Stimulated activated CD8-positive, alpha-beta memory T cell treated with anti-CD3 and anti-CD28 coated beads, Interleukin-7, amount 100 ng/mL, for 1 hour (primary cell): ENCODE data around the gene SYNPR.
"Not testable (repeated sequence)": the region's sequence is repeated elsewhere in the genome, so short reads cannot be mapped to it uniquely, and the experiment has no call there.

Experiments
- DNase-seq, 2 donors: peaks; one replicate each; pipeline ENCODE4 v3.0.0-alpha.2; 2020; ENCODE audit warnings: low read depth in 2 of 2

SYNPR gene

DNA sequence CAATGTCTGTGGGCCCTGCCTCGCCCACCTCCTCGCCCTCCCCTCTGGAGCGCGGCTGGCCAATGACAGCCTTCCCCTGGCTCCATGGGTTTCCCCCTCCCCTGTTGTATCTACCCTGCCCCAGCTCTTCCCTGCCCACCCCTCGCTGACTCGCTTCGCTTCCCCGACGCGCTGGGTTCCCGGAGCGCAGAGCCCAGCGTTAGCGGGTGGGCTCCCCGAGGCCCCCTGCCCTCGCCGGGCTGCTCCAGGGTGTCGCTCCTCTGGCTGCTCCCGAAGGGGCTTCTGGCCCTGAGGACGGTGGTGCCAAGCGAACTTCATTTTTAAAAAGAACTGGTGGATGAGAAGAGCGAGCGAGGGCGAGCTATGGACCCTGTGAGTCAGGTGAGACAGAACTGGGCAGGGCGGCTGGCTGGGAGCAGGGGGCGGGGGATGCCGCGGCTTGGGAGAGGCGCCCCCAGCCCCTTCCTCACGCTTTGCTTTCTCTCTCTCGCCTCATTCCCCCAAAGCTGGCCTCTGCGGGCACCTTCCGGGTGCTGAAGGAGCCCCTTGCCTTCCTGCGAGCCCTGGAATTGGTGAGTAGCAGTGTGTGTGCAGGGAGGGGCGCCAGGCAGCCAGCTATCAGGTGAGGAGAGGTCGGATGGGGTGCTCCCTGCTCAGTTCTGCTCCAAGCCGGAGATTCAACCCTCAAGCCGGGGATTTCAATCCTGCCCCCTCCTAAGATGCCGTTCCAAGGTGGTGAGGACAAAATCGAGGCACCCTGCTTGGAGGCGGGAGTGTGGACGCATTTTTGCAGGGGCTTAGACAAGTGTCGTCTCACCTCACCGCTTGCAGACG is at the start of gene SYNPR:
Gene SYNPR, plus strand, starts transcription at position 138 of the 834 bp plus-strand sequence.
- no peak for DNase-seq

GRCh38 chr3:63228677-63229076 is 49.4 kb upstream of the SYNPR start:
- no peak for DNase-seq

GRCh38 chr3:63230146-63230545 is 48.0 kb upstream of the SYNPR start:
- no peak for DNase-seq

- no peak for DNase-seq
These were observed 46.5 kb upstream of the SYNPR start for GRCh38 chr3:63231643-63232042.

GRCh38 chr3:63232764-63233396 is 45.2 kb upstream of the SYNPR start:
- no peak for DNase-seq

DNA sequence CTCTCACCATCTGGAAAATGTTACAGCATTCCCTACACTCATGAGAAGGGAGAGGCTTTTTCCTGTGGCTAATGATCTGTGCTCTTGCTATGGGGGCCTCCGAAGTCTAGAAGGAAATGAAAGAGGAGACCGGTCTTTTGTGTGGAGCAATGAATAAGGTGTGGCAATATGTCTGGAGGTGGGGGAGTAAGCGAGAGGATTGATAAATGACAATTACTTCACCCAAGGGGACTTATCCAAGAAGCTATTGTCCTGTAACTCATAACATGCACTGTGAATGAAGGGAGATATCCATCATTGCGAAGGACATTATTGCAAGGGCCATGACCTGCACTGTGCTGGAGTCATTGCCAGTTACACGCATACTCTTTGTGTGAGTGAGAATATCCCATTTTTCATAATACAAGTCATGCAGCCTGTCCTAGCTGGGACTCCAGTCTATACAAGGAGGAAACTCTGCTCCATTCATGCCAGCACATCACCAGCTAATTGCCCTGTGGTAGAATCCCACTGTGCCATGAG is 37.7 kb upstream of the SYNPR start:
- DNase-seq = no peak

DNA sequence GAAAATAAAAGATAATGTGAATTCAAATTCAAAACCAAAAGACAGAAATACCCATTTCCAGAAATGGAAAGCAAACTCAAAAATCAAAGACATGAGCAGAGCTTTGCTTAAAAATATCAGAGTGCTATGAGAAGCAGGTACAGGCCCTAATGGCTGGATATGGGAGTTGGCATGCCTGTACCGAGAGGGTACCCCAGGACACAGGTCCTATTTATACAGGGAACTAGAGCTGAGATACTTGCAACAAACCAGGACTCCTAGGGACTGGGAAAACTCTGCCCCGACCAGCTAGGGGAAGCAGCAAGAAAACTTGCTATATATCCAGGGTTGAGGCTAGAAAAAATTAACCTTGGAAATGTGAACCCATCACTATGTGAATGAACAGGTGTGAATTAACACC is 36.0 kb upstream of the SYNPR start:
- DNase-seq = no peak

GRCh38 chr3:63244486-63244885 is 33.6 kb upstream of the SYNPR start:
- DNase-seq = no peak

DNA sequence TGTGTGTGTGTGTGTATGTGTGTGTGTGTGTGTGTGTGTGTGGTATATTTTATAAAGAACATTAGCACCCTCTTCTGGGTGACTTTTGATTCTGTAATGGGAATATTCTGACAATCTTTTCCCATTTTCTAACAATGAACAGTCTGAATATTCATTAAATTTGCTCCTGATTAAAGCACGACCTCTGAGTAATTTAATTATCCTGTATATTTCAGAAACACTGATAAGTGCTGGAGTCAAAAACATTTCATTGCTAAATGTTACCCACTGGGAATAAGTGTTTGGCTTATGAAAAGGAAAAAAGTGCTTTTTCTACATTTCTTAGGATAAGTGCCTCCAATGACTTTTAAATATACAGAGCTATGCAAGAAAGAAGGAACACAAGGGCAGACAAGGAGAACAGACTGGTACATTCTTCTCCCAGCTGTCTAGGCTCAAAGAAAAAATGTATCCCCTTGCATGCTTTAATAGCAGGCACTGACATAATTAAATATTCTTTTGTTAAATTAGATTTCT is 32.3 kb upstream of the SYNPR start:
- no peak for DNase-seq

- no peak for DNase-seq
These were observed 30.1 kb upstream of the SYNPR start for GRCh38 chr3:63248015-63248414.

GRCh38 chr3:63251499-63251898 is 26.6 kb upstream of the SYNPR start:
- DNase-seq = no peak

GRCh38 chr3:63255819-63256218 is 22.3 kb upstream of the SYNPR start:
- DNase-seq = not testable (repeated sequence)

- DNase-seq = no peak
These were observed 13.4 kb upstream of the SYNPR start for GRCh38 chr3:63264716-63265115.

DNA sequence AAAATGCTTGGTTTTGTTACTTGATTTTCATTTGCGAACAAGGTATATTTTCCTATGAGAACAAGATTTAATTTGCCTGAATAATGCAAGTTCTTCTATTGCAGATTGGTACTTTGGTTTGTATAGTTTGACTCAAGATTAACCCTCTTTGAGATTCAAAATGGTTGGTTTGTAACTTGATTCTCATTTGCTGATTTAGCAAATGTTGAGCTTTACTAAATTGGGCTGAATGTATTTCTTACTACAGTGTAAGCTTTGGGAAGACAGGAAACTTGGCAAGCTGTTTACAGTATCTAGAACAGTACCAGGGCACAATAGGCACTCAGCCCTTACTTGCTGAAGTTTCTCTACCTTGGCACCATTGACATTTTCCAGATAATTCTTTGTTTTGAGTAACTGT is 3.7 kb upstream of the SYNPR start:
- DNase-seq = no peak

DNA sequence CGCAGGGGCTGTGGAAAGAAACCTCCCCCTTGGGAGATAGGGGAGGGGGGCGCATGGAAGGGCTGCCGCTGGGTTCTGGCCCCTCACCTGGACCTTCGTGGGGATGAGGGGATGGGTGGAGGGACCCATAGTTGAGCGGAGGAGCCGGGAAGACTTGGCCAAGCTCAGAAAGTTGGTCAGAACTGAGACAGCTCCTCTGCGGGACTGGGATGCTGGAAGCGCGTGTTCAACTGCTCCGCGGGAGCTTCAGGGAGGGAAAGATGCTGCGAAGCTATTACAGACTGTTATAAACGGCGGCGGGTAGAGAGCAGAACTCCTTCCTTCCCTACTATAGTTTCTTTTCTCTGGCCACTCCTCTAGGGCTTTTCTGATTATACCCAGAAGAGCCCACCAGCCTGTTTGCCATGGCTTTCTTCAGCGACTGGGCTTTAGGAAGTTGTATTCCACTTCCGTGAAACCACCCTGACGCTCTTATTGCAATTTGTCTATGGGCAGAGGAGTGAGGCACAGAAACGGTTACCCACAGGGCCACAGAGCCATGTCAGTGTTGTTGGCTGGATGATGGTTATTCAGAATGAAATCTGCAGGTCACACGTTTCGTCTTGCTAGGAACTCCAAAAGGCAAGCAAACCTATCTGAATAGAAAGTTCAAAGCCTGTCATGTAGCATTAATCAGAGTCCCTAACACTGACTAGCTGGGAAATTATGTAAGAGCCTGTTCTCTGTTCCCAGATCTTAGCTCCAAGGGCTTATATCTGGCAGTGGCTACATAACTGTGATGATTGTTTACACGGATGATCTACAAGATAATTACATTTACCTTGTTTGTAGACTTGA is 1.1 kb downstream of the SYNPR start:
- no peak for DNase-seq

GRCh38 chr3:63287610-63288009 is 9.5 kb downstream of the SYNPR start:
- no peak for DNase-seq

- DNase-seq = no peak
These were observed 12.6 kb downstream of the SYNPR start for GRCh38 chr3:63290686-63291085.

GRCh38 chr3:63294332-63294731 is 16.2 kb downstream of the SYNPR start:
- DNase-seq = no peak

GRCh38 chr3:63295356-63295755 is 17.2 kb downstream of the SYNPR start:
- DNase-seq = no peak

- DNase-seq = no peak
These were observed 17.7 kb downstream of the SYNPR start for GRCh38 chr3:63295806-63296205.

GRCh38 chr3:63296249-63296648 is 18.1 kb downstream of the SYNPR start:
- no peak for DNase-seq

- no peak for DNase-seq
These were observed 25.1 kb downstream of the SYNPR start for GRCh38 chr3:63303238-63303637.
